ENCODE measurements around the gene ERLEC1.
"Not testable (repeated sequence)": the region's sequence is repeated elsewhere in the genome, so short reads cannot be mapped to it uniquely, and the experiment has no call there.

ERLEC1 gene

GRCh38 chr2:53786705-53787613 lies at the start of gene ERLEC1, which contains the start of gene ASB3:
Gene ERLEC1 (plus strand): TSS chr2:53787044. CDS start chr2:53787211, 167 bp downstream.
Gene ASB3 (minus strand): TSS chr2:53786953. CDS start chr2:53765572, 21,381 bp downstream.
- DNase-seq: peak; percentile 77

- DNase-seq: no peak
These were observed 49.8 kb upstream of the ERLEC1 start for GRCh38 chr2:53737091-53737490.

GRCh38 chr2:53739032-53739431 lies 47.8 kb upstream of the ERLEC1 start:
- DNase-seq: no peak

GRCh38 chr2:53740170-53740569 lies 46.7 kb upstream of the ERLEC1 start:
- DNase-seq: peak; percentile 1

- no peak for DNase-seq
These were observed 42.3 kb upstream of the ERLEC1 start for GRCh38 chr2:53744395-53745065.

- DNase-seq: no peak
These were observed 36.6 kb upstream of the ERLEC1 start for GRCh38 chr2:53750041-53750768.

- DNase-seq: peak; percentile 30
These were observed 35.1 kb upstream of the ERLEC1 start for GRCh38 chr2:53751728-53752127.

GRCh38 chr2:53752385-53752784 lies 34.5 kb upstream of the ERLEC1 start:
- no peak for DNase-seq

- no peak for DNase-seq
These were observed 33.8 kb upstream of the ERLEC1 start for GRCh38 chr2:53753041-53753440.

- no peak for DNase-seq
These were observed 31.7 kb upstream of the ERLEC1 start for GRCh38 chr2:53755121-53755520.

- no peak for DNase-seq
These were observed 30.2 kb upstream of the ERLEC1 start for GRCh38 chr2:53756644-53757043.

- DNase-seq: not testable (repeated sequence)
These were observed 29.6 kb upstream of the ERLEC1 start for GRCh38 chr2:53757206-53757605.

GRCh38 chr2:53765767-53766166 lies 21.1 kb upstream of the ERLEC1 start:
- no peak for DNase-seq

GRCh38 chr2:53767405-53768241 lies 19.2 kb upstream of the ERLEC1 start, which contains the start of gene CHAC2:
Gene CHAC2 (plus strand): TSS chr2:53767804. CDS start chr2:53767887, 83 bp downstream.
- DNase-seq: peak; percentile 84

GRCh38 chr2:53768242-53768542 lies 18.7 kb upstream of the ERLEC1 start:
- DNase-seq: peak; percentile 29

- no peak for DNase-seq
These were observed 17.4 kb upstream of the ERLEC1 start for GRCh38 chr2:53769318-53769945.

- no peak for DNase-seq
These were observed 16.6 kb upstream of the ERLEC1 start for GRCh38 chr2:53770264-53770663.

GRCh38 chr2:53777134-53777533 lies 9.7 kb upstream of the ERLEC1 start:
- DNase-seq: no peak

GRCh38 chr2:53778536-53779162 lies 8.2 kb upstream of the ERLEC1 start:
- DNase-seq: no peak

GRCh38 chr2:53780056-53780455 lies 6.8 kb upstream of the ERLEC1 start:
- no peak for DNase-seq

- no peak for DNase-seq
These were observed 4.2 kb upstream of the ERLEC1 start for GRCh38 chr2:53782676-53783075.

Data from kidney glomerular epithelial cell (primary cell).